Type B pancreatic cell (in vitro differentiated cells): ENCODE measurements around the gene ARHGAP8. TPM values are rescaled to one million over a fixed set of nuclear protein-coding genes. Genes with fewer than 3 reads are reported as not detected.

ENCODE experiments used
- DNase-seq: peaks from one replicate; pipeline ENCODE4 v3.0.0; 2021; ENCODE audit warnings: mixed read lengths; ENCODE audit not compliant: unreplicated experiment; ENCODE audit errors: extremely low spot score
- H3K27ac Mint-ChIP-seq: 2 replicates; pipeline ENCODE4 v1.8.0; 2021; ENCODE audit warnings: mild to moderate bottlenecking, mixed read lengths
- H3K27me3 Mint-ChIP-seq: 2 replicates; pipeline ENCODE4 v1.8.0; 2021; ENCODE audit warnings: mixed read lengths
- H3K36me3 Mint-ChIP-seq: 2 replicates; pipeline ENCODE4 v1.8.0; 2021; ENCODE audit warnings: mixed read lengths
- H3K4me1 Mint-ChIP-seq: one replicate; pipeline ENCODE4 v1.8.0; 2021; ENCODE audit warnings: mixed read lengths; ENCODE audit not compliant: unreplicated experiment
- H3K4me3 Mint-ChIP-seq: 2 replicates; pipeline ENCODE4 v1.8.0; 2021; ENCODE audit warnings: mild to moderate bottlenecking, mixed read lengths
- H3K9me3 Mint-ChIP-seq: 2 replicates; pipeline ENCODE4 v1.8.0; 2021; ENCODE audit warnings: mixed read lengths
- CTCF ChIP-seq: fragments of 200-600 bp; sonication (generic); conservative IDR thresholded peaks from 2 replicates; pipeline ENCODE4 v1.5.0; 2021; ENCODE audit warnings: antibody characterized with exemption, mild to moderate bottlenecking
- total RNA-seq: library from RNA; stranded (reverse); gene quantifications from 2 replicates; pipeline ENCODE4 v1.2.1, GENCODE V29; 2021; ENCODE audit warnings: low replicate concordance

The ARHGAP8 gene
- total RNA-seq, 1 donor from 2014 or later, result 18.0 TPM

GRCh38 chr22:44802071-44802700 lies 49.8 kb downstream of the ARHGAP8 start:
- peaks cover 7% of the 10 kb centered on the region for H3K36me3 Mint-ChIP-seq
- H3K9me3 Mint-ChIP-seq, result no peaks in the 10 kb centered on the region
- H3K4me1 Mint-ChIP-seq, result peaks cover 24% of the 10 kb centered on the region
- H3K4me3 Mint-ChIP-seq, result no peak overlapping the region
- no peak for DNase-seq
- TF ChIP-seq CTCF, result no peak
- no peaks in the 10 kb centered on the region for H3K27me3 Mint-ChIP-seq
- H3K27ac Mint-ChIP-seq, result no peak overlapping the region

- no peak overlapping the region for H3K27ac Mint-ChIP-seq
- H3K4me3 Mint-ChIP-seq, result no peak overlapping the region
- TF ChIP-seq CTCF, result no peak
- H3K27me3 Mint-ChIP-seq, result no peaks in the 10 kb centered on the region
- H3K4me1 Mint-ChIP-seq, result peaks cover 20% of the 10 kb centered on the region
- DNase-seq, result no peak
- no peaks in the 10 kb centered on the region for H3K9me3 Mint-ChIP-seq
- peaks cover 7% of the 10 kb centered on the region for H3K36me3 Mint-ChIP-seq
Measured at GRCh38 chr22:44802956-44803355, 50.6 kb downstream of the ARHGAP8 start.

GRCh38 chr22:44804327-44804726 lies 52.0 kb downstream of the ARHGAP8 start:
- no peak for TF ChIP-seq CTCF
- H3K4me3 Mint-ChIP-seq, result no peak overlapping the region
- no peaks in the 10 kb centered on the region for H3K9me3 Mint-ChIP-seq
- no peaks in the 10 kb centered on the region for H3K27me3 Mint-ChIP-seq
- H3K27ac Mint-ChIP-seq, result no peak overlapping the region
- peaks cover 20% of the 10 kb centered on the region for H3K4me1 Mint-ChIP-seq
- no peak for DNase-seq
- peaks cover 7% of the 10 kb centered on the region for H3K36me3 Mint-ChIP-seq

DNA sequence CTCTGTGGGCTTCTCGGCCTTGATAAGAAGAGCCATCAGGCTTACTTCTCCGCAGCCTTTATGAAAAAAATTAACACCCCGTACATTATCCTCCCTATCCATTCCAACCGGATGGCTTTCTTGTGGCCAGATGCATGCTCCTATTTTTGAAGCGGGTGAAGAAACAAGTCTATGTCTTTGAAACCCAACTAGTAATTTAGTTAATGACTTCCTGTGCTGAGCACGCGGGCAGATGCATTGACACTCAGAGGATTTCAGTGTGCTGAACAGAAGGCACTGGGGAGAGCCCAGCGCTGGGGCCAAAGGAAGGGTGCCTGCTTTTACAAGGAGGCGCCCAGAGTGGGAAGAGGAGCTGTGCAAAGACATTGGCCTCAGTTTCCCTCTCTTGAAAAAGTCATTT lies 53.3 kb downstream of the ARHGAP8 start:
- no peak for TF ChIP-seq CTCF
- Mint-ChIP-seq H3K27me3 (no peaks in the 10 kb centered on the region), H3K27ac (no peak overlapping the region), H3K9me3 (no peaks in the 10 kb centered on the region), H3K4me3 (no peak overlapping the region), H3K36me3 (peaks cover 10% of the 10 kb centered on the region), H3K4me1 (peaks cover 20% of the 10 kb centered on the region)
- DNase-seq, result no peak

GRCh38 chr22:44807232-44807631 lies 54.9 kb downstream of the ARHGAP8 start:
- Mint-ChIP-seq H3K36me3 (peaks cover 15% of the 10 kb centered on the region), H3K27me3 (no peaks in the 10 kb centered on the region), H3K27ac (no peak overlapping the region), H3K4me1 (peaks cover 17% of the 10 kb centered on the region), H3K9me3 (no peaks in the 10 kb centered on the region), H3K4me3 (no peak overlapping the region)
- DNase-seq, result no peak
- no peak for TF ChIP-seq CTCF
